GM18873 (cell line): Measurements from ENCODE around the gene ACTN1.

Source experiments
- ATAC-seq: cut with Tn5 transposase; IDR thresholded peaks from one replicate; pipeline ENCODE4 v1.9.1; 2021; ENCODE audit warnings: mild to moderate bottlenecking, moderate library complexity, moderate number of reproducible peaks; ENCODE audit not compliant: unreplicated experiment, low FRiP score

The ACTN1 gene

DNA sequence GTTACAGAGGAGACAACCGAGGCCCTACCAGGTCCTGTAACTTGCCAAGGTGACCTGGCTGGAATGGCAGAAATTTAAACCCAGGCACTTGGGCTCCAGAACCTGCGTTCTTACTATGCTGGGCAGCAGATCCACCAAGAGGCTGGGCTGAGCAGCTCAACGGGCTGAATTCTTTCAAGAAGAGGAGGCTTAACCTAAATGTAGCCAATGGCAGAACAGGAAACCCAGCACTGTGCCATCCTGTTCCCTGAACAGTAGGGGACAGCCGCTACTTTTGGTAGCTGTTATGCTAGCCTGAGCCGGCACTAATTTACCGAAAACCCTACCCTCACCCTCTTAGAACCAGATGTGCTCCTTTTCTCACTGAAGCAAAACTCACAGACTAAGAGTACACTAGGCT, 86.1 kb downstream of the ACTN1 start:
- ATAC-seq = no peak

DNA sequence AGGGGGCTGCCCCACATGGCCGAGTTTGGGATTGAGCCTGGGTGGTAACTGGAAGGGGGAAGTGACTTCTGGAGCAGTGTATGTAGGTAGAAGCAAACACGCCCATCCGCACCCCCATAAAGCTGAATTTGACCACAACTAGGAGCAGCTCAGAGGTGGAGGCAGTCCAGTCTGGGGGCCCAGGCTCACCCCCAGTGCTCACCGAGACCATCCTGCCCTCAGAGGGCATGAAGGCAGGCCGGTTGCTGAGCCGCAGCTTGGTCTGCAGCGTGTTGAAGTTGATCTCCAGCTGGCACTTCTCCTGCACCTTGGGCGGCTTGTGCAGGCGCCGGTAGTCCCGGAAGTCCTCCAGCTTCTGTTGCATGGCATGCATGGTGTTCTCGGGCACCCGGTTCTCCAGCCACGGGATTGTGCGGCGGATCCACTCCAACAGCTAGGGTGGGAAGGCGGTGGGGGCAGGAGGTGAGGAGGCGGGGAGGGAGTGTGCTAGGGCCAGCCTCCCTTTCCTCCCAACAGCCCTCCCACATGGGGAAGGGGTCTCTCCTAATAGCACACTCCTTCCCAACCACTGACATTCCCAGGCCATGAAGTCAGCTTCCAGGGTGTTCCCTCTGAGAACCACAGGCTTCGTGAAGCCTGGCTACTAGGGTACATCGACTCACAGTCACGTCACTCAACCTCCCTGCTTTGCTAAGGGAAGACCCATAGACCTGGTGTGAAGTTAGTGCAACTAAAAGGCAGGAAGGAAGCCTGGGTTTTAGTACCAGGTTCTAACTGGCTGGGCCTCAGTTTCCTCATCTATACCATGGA, 87.0 kb downstream of the ACTN1 start:
- no peak for ATAC-seq

DNA sequence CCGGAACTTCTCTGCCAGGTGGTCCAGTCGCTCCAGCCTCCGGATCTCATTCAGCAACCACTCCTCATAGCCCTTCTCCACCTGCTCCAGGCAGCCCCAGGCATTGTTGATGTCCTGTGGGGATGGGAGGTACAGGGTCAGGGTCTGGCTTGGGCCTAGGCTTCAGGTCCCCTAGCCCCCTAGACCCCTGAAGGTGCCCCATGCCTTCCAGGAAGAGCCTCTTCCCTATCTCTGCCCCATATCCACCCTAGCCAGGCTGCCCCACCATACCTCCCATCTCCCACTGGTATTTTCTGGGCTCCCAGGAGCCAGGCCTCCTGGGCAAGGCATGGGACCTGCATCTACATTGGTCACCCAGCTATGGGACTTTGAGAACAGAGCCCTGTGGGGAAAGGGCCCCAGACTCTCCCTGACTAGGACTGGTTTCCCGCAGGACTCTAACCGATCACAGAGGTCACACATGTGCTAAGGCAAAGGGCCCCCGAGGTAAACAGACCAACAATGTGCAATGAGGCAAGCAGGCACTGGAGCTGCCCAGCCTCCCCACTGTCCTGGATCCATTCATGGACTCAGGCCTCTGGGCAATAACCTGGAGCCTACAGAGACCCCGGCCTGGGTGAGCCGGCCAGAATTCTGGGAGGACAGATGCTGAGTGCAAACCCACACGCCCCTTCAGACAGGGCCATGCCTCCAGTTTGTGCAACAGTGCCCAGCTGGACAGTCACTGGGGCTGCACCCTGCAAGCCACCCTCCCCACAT, 88.8 kb downstream of the ACTN1 start:
- no peak for ATAC-seq

DNA sequence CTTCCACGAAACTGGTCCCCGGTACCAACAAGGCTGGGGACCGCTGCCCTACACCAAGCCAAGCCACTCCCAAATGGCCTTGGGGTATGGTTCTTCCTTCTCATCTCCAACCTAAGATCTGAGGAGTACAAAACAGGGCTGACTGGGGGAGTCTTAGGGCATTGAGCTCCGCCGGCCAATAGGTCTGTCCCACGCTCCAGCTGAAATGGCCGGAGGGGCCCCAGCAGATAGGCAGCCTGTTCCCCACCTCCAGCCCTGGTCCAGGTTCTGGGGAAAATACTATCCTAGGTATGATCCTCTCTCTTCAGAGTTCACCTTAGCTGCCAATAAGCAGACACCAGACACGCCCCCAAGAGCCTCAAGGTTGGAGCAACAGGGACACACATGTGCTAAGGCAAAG, 90.2 kb downstream of the ACTN1 start:
- ATAC-seq = no peak

DNA sequence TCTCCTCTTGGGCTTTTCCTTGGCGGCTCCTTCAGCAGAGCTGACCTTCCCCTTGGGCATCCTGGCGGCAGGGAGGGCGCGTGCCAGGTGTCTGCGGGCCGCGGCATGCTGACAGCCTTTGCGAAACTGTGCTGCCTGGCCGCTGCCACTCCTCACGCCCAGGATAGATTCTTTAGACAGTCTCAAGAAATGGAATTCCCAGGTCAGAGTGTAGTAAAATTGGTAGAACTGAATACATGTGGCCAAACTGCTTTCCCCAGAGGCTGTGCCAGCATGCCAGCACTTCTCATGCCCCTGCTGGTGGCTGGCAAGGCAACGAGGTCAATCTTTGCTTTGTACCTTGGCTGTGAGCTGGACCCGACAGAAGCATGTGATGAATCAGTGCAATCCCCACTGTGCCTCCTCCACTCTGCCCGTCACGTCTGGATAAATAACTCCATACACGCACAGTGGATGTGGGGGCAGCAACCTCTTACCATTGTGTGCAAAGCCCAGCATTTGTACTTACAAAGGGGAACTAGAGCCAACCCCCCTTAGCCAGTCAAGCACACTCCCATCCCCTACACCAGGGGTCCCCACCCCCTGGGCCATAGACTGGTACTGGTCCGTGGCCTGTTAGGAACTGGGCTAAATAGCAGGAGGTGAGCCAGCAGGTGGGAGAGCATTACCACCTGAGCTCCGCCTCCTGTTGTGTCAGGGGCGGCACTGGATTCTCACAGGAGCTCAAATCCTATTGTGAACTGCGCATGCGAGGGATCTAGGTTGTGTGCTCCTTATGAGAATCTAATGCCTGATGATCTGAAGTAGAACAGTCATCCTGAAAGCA, 90.9 kb downstream of the ACTN1 start:
- no peak for ATAC-seq

DNA sequence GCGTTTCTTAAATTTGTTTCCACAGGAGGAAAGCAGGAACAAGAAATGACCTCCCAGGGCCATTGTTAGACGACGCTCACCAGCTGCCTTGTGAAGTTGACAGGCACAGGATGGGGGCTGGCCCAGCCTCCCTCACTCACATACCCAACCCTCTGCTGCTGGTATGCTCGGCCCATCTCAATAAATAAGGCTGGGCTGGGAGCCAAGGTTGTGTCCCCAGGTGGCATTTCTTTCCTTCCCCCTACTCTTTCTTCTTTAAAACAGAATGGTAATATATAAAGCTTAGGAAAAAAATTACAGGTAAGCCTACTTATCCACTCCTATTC, 93.0 kb downstream of the ACTN1 start:
- ATAC-seq = no peak

DNA sequence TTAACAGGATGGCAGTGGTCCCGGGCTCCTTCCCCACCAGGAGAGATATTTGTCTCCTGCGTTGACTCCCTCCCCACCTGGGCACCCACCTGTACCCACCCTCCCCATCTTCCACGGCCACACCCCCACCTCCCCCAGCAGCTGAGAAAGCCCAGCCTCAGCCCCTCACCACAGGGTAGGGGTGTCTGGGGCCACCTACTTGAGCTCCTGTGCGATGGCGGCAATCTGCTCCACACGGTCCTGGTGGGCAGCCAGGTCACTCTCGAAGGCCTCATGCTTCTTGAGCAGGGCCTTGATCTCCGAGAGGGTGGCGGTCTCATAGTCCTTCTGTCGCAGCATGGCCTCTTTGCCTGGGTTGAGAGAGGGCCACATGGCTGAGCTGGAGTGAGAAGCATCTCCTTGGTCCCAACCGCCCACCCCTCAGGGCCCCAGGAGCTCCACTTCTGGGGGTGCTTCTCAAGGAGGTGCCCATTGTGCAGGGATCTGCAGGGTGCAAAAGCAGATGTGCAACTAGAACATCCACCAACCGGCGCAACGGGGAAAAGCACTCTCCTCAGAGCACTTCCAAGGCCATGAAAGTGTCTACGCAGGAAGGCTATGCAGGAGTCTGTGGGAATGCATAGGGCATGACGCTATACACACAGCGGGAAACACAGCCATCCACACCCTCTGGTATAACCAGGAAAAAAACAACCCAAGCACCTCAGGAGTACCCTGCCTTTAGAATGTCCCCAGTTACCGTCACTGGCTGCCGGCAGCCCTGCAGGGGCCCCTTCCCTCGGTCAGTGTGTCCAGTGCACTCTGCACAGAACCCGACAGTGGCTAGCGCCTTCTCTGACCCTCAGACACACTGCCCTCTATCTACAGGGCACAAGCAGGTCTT, 93.6 kb downstream of the ACTN1 start:
- ATAC-seq = no peak

DNA sequence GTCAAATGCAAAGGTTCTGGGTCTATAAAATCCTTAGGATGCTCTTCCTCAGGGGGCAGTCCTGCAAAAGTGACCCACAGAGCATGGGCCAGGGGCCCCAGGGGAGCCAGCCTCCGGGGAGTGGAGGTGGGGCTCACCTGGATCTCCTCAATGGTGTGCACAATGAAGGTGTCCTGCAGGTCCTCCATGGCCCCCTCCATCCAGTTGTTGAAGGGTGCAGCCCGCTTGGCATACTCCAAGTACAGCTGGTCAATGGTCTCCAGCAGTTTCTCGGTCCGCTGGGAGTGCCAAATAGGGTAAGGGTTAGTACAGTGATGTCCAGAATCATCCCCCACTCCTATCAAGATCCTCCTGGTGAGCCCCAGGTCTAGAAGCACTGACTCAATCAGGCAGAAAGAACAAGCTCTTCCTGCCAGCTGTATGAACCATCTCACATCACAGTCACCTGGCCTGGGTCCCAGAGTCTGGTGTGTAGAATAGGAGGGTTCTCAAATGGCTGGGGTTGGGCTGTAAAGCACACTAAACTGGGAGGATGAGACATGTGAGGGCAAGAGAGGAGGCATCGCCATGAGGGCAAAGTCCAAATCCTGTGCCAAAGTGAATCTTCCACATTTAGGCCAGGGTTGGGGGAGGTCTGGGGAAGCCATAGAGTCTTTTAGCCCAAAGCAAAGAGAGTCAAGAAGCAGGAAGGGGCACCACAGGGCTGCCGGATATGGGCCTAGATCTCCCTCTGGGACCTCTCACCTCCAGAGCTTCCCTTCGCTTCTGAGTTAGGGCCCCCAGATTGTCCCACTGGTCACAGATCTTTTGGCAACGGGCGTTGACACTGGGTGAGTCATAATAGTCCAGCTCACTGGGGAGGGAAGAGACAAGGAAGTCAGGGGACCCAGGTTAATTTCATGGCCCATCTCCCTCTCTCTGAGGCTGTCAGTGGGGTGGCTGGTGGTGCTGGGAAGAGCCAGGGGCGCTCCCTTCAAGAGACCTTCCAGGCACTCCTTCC, 94.8 kb downstream of the ACTN1 start:
- no peak for ATAC-seq

DNA sequence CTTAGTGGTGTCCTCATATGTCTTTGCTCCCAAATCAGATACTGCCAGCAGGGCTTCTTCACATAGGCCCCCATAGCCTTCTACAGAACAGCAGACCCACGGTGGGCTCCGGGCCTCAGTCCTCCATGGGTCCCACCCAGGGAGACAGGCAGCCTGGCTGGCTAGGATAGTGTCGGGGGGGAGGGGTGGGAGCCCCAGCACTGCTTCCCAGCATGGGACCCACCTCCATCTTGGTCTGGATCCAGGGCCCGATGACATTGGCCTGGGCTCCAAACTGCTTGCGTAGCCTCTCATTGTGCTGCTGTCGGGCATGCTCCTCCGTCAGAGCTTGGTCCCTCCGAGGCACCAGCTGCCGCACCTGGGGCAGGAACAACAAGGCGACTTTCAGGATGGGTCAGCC, 96.9 kb downstream of the ACTN1 start:
- no peak for ATAC-seq

DNA sequence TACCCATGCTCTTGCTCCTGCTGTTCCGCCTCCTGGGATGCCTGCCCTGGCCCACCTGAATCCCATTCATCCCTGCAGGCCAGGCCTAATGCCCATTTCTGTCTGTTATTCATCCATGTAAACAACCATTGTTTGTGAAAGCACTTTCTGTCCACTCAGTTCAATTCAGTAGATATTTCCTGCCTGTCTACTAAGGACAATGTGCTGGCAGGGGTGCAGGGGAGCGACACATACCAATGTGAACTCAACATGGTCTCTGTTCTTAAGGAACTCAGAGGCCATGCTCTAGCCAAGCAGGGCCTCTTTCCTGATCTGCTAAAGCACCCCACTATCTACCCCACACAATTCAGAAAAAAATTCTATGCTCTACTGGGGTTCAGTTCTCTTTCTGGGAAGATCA, 97.7 kb downstream of the ACTN1 start:
- ATAC-seq = no peak

DNA sequence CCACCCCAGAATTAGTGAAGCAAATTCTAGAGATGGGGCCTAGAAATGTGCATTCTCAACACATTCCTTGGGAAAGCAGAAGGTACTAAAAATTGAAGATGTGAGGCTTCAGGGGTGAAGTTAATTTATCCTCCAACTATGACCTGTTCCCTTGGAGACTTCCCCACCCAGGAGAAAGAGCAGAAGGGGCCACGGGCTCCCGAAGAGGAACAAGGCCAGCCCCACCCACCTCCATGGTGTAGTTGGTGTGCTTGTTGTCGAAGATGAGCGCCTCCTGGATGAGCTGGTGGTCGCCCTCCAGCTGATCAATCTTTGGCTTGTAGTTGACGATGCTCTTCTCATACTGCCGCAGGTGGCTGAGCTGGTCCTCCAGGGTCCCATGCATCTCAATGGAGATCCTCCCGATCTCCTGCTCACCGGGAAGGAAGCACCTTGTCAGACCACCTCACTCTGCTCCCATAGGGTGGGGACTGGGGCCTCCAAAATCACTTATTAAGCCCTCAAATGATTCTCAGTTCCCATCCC, 98.5 kb downstream of the ACTN1 start:
- no peak for ATAC-seq

DNA sequence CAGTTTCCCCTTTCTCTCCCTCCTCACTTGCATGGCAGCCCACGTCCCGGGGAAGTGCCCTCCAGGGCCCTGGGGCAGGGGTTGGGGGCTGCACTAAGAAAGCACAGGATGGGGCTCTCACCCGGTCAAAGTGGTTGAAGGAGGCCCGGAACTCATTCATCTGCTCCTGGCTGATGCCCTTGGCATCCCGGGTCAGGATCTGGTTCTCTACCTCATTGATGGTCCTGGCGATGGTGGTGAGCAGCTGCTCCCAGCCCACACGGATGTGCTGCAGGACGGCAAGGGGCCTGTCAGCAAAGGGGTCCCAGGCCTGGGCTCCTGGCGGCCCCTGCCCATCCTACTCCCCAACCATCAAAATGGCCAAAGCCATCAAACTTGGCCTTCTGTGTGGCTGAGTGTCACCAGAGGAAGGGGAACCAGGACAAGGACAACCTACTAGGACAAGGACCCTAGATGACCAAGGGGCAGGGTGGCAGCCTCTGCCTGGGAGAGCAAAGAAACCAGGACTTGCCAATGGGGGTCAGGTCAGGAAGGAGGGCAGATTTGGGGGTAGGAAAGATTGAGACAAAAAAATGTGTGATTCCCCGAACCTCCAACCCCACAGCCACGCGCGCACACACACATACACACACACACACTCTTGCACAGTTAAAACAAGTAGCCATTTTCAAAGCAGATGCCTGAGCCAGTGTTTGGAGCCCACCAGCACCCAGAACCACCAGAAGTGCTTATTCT, 99.1 kb downstream of the ACTN1 start:
- no peak for ATAC-seq

DNA sequence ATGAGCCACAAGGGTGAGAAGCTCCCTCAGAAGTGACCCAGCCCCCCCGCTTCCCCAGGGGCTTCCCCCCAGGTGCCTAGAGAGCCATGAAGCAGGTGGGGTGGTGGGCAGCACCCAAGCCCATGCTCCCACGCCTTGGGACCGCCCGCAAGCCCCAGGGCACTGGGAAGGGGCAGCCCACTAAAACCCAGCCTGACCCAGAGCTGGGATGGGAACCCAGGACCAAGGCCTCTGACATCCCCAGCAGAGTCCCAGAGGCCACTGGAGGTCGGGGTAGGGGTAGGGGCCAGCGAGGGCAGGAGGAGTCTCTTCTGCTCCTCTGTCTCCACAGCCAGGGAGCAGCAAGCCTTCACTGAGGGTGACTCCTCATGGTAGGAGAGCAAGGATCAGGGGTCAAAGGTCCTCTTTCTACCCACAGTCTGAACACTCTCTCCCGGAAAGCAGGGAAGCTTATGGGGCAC, 99.8 kb downstream of the ACTN1 start:
- no peak for ATAC-seq

DNA sequence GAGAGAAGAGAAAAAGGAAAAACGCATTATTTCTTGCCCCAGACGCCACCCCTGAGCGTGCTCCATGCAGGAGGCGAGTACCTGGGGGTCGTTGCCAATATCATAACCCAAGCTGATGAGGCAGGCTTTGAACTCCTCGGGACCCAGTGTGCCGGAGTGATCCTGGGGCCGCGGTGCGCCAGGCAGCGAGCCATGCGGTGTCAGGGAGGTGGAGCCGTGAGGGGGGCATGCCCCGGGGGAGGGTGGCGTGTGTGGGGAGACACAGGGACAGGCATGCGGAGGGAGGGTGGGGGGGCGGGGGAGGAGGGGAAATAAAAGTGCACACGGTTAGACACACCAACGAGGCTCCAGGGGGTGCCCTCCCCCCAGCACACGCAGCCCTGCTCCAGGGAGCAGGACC, 100.2 kb downstream of the ACTN1 start:
- no peak for ATAC-seq

DNA sequence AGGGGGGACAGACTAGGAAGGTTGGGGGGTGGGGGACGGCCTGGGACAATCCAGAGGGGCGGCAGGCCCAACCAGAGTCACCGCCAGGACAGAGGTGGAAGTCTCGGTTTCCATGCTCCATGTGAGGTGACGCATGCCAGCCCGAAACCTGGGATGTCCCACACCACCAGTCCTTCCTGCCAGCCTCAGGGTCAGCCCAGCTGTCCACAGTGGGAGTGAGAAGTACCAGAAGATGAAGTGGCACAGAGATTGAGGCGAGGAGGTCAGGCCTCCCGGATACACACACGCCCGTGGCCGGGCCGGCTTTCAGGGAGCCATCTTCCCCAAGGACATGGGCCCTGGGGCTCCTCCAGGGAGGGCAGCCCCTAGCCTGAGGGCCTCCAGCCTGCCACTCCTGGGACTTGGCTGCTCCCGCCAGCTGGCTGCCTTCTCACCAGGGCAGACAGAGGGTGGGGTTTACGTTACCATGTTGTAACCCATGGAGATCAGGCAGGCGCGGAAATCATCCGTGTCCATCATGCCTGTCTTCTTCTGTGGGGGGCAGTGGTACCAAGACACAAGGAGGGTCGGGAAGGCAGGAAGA, 101.0 kb downstream of the ACTN1 start:
- ATAC-seq = no peak

DNA sequence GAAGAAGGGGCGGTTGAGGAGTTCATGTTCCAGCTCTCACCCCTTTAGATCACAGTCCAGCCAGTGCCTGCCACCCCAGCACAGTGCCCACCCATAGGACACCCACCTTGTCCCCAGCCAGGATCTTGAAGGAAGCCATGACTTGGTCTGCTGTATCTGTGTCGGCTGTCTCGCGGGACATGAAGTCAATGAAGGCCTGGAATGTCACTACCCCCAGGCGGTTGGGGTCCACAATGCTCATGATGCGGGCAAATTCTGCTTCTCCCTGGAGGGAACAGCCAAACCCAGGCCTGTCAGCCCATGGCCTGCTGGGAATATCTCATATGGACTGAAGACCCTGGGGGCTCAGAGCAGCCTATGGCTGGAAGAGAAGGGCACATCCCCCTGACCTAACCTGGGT, 102.1 kb downstream of the ACTN1 start:
- no peak for ATAC-seq

DNA sequence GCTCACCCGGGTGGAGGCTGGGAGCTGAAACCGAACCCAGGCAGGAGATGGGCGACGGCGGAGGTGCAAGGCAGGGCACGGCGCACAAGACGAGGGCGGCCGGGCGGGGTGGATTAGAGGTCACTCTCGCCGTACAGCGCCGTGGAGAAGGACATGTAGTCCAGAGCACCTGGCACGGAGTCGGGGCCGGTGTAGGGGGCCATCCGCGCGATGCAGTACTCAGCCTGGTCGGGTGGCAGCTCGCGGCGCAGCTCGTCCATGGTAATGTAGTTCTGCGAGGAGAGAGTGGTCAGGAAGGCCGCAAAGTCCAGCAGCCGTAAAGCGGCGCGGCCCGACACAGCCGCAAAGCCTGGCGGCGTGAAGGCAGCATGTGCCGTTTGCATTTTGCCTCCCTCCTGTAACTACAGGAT, 104.4 kb downstream of the ACTN1 start:
- no peak for ATAC-seq

DNA sequence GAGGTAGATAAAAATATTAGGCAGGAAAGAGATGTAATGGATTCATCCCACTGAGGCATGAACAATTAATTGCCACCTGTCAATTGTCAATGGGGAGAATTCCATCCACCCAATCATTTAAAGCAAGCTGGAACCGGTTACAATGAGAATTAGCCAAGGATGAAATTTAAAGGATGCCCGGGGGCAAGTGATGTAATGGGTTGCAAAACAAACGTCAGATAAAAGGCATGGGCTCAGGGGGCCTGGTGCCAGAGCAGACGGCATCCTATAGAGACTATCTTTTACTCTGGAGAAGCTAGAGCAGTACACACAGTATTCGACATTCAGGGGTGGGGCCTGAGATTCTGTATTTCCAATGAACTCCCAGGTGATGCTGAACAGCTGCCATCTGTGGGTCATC, 105.7 kb downstream of the ACTN1 start:
- no peak for ATAC-seq
